ENCODE measurements around the gene PDHX.

The PDHX gene

DNA sequence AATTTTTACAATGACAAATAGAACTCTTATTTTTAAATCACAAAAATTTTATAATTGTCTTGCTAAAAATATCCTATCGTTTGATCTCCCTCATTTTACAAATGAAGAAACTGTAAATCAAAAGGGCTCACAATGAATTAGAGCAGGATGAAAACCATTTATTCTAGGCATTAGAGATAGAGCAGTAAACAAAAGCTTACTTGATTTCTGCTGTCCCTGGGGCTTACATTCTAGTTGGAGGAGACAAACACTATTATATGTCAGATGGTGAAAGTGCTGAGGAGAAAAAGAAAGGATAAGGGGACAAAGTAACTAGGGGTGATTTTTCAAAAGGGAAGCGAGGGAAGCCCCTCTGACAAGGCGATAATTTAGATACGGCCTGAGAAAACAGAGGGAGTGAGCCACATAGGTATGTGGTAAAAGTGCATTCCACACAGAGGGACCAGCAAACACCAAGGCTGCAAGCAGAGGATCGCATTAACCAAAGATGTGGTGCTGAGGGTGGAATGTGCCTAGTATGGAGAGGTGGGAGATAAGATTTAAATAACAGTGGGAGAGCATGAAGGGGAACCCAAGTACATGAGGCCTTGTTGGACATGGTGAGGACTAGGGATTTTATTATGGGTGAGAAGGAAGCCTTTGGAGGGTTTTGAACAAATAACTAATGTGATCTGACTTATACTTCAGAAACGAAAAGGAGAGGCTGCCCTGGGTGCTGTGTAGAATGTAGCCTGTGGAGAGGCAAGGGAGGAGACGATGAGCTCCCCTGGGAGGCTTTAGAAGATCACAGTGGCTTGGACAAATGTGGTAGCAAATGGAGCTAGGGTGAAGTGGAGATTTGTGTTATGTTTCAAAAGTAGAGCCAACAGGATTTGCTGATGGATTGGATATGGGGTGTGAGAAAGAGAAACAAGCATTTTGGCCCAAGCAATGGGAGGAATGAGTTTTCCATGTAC lies 62.1 kb downstream of the PDHX start:
- Histone ChIP-seq H3K9ac (ENCODE audit: low read depth, low read length, poor library complexity, severe bottlenecking) (no peak overlapping the region), H2AFZ (ENCODE audit: low read length) (no peak overlapping the region), H3K4me2 (ENCODE audit: low read depth, low read length, poor library complexity, severe bottlenecking) (no peak overlapping the region), H3K36me3 (ENCODE audit: insufficient read depth, low read length) (peaks cover 30% of the 10 kb centered on the region; the same call in 1 of the 2 replicates), H3F3A (ENCODE audit: low read depth) (no peaks in the 10 kb centered on the region), H4K20me1 (ENCODE audit: insufficient read depth, low read length, poor library complexity, severe bottlenecking) (no peaks in the 10 kb centered on the region), H3K79me2 (ENCODE audit: insufficient read depth, low read length) (no peaks in the 10 kb centered on the region), H3K9me3 (ENCODE audit: insufficient read depth, low read depth, low read length) (no peaks in the 10 kb centered on the region), H3K4me1 (ENCODE audit: insufficient read depth, low read length, poor library complexity, severe bottlenecking) (peaks cover 23% of the 10 kb centered on the region), H3K4me3 (ENCODE audit: low read length, poor library complexity, severe bottlenecking) (no peak overlapping the region), H3K9me2 (replicated peaks; ENCODE audit: low read depth, low read length) (no peaks in the 10 kb centered on the region), H3K27me3 (ENCODE audit: insufficient read depth, low read length, poor library complexity, severe bottlenecking) (no peaks in the 10 kb centered on the region)
- TF ChIP-seq, protein P1, sequence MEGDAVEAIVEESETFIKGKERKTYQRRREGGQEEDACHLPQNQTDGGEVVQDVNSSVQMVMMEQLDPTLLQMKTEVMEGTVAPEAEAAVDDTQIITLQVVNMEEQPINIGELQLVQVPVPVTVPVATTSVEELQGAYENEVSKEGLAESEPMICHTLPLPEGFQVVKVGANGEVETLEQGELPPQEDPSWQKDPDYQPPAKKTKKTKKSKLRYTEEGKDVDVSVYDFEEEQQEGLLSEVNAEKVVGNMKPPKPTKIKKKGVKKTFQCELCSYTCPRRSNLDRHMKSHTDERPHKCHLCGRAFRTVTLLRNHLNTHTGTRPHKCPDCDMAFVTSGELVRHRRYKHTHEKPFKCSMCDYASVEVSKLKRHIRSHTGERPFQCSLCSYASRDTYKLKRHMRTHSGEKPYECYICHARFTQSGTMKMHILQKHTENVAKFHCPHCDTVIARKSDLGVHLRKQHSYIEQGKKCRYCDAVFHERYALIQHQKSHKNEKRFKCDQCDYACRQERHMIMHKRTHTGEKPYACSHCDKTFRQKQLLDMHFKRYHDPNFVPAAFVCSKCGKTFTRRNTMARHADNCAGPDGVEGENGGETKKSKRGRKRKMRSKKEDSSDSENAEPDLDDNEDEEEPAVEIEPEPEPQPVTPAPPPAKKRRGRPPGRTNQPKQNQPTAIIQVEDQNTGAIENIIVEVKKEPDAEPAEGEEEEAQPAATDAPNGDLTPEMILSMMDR (conservative IDR thresholded peaks at IDR 0.05; ENCODE audit: low read length): no peak
- TF ChIP-seq EZH2phosphoT487 (IDR thresholded peaks at IDR 0.05; ENCODE audit: borderline replicate concordance): no peak

DNA sequence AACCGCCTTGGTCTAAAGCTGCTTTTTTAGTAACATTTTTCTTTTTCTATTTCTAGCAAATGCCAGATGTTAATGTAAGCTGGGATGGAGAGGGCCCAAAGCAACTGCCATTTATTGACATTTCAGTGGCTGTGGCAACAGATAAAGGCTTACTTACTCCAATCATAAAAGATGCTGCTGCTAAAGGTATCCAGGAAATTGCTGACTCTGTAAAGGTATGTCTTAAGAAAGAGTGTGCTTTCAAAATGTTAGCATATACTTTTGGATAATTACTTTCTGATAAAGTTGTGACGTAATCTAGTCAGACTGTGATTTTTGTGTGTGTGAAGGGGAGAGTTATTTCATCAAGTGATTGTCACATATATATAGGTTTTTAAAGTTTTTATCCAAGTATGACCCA lies 68.1 kb downstream of the PDHX start:
- H3K4me3 ChIP-seq (ENCODE audit: low read length, poor library complexity, severe bottlenecking): no peak overlapping the region
- 0 out of 2 replicates have a peak, but pooled peaks cover 11% of the 10 kb centered on the region for H3F3A ChIP-seq (ENCODE audit: low read depth)
- H2AFZ ChIP-seq (ENCODE audit: low read length): no peak overlapping the region
- peaks cover 30% of the 10 kb centered on the region for H3K4me1 ChIP-seq (ENCODE audit: insufficient read depth, low read length, poor library complexity, severe bottlenecking)
- H3K9me3 ChIP-seq (ENCODE audit: insufficient read depth, low read depth, low read length): no peaks in the 10 kb centered on the region
- H3K27me3 ChIP-seq (ENCODE audit: insufficient read depth, low read length, poor library complexity, severe bottlenecking): no peaks in the 10 kb centered on the region
- H4K20me1 ChIP-seq (ENCODE audit: insufficient read depth, low read length, poor library complexity, severe bottlenecking): no peaks in the 10 kb centered on the region
- H3K9ac ChIP-seq (ENCODE audit: low read depth, low read length, poor library complexity, severe bottlenecking): no peak overlapping the region
- H3K9me2 ChIP-seq (replicated peaks; ENCODE audit: low read depth, low read length): no peaks in the 10 kb centered on the region
- TF ChIP-seq, protein P1 (conservative IDR thresholded peaks at IDR 0.05; ENCODE audit: low read length): no peak
- no peak for TF ChIP-seq EZH2phosphoT487 (IDR thresholded peaks at IDR 0.05; ENCODE audit: borderline replicate concordance)
- H3K36me3 ChIP-seq (ENCODE audit: insufficient read depth, low read length): peaks cover 17% of the 10 kb centered on the region; the same call in 1 of the 2 replicates
- H3K79me2 ChIP-seq (ENCODE audit: insufficient read depth, low read length): no peaks in the 10 kb centered on the region
- H3K4me2 ChIP-seq (ENCODE audit: low read depth, low read length, poor library complexity, severe bottlenecking): no peak overlapping the region

DNA sequence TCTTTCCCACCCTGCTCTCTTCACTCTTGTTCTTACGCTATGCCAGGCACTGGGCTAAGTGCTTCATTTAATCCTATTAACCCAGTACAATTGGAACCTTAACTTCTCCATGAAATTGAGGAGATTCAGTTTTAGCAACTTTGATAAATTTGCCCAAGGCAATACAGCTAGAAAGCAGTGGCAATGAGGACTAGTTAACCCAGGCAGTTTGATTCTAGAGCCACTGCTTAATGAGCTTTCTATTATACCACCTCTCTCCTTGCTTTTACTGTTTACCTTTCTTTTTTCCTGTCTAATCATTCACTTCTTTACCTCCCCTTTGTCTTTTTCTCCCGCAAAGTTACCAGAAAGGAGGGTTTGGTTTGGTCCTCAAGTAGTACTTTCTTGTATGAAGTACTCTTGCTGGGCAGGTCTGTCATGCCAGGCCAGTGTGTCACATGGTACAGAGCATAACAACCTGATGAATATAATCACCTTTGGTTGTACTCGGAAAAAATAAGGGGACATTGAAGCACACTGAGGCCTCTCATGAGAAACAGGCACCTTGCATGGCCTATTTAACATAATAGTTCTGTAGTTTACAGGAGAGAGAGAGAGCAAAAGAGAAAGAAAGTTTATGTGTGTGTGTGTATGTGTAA lies 70.6 kb downstream of the PDHX start:
- Histone ChIP-seq H3F3A (ENCODE audit: low read depth) (0 out of 2 replicates have a peak, but pooled peaks cover 11% of the 10 kb centered on the region), H2AFZ (ENCODE audit: low read length) (no peak overlapping the region), H3K9ac (ENCODE audit: low read depth, low read length, poor library complexity, severe bottlenecking) (peak overlapping the region; percentile 20), H3K4me1 (ENCODE audit: insufficient read depth, low read length, poor library complexity, severe bottlenecking) (peaks cover 39% of the 10 kb centered on the region), H3K36me3 (ENCODE audit: insufficient read depth, low read length) (peaks cover 11% of the 10 kb centered on the region; the same call in 1 of the 2 replicates), H3K79me2 (ENCODE audit: insufficient read depth, low read length) (no peaks in the 10 kb centered on the region), H3K4me2 (ENCODE audit: low read depth, low read length, poor library complexity, severe bottlenecking) (peak overlapping the region; percentile 70), H4K20me1 (ENCODE audit: insufficient read depth, low read length, poor library complexity, severe bottlenecking) (no peaks in the 10 kb centered on the region), H3K4me3 (ENCODE audit: low read length, poor library complexity, severe bottlenecking) (peak overlapping the region; percentile 46), H3K27me3 (ENCODE audit: insufficient read depth, low read length, poor library complexity, severe bottlenecking) (no peaks in the 10 kb centered on the region), H3K9me3 (ENCODE audit: insufficient read depth, low read depth, low read length) (no peaks in the 10 kb centered on the region), H3K9me2 (replicated peaks; ENCODE audit: low read depth, low read length) (no peaks in the 10 kb centered on the region)
- no peak for TF ChIP-seq EZH2phosphoT487 (IDR thresholded peaks at IDR 0.05; ENCODE audit: borderline replicate concordance)
- TF ChIP-seq, protein P1 (conservative IDR thresholded peaks at IDR 0.05; ENCODE audit: low read length): no peak

All from Loucy (cell line).